Mesothelial cell of epicardium (in vitro differentiated cells): ENCODE measurements around the gene BEND6. TPM values are rescaled to one million over a fixed set of nuclear protein-coding genes. Genes with fewer than 3 reads are reported as not detected.
"Not testable (repeated sequence)": the region's sequence is repeated elsewhere in the genome, so short reads cannot be mapped to it uniquely, and the experiment has no call there.

ENCODE experiments used
- DNase-seq, 2 experiments: peaks; one replicate each; pipeline ENCODE4 v3.0.0; 2021; ENCODE audit warnings: low spot score in 2 of 2; ENCODE audit not compliant: unreplicated experiment in 2 of 2
- H3K27ac Mint-ChIP-seq: 2 replicates; pipeline ENCODE4 v1.8.0; 2021; ENCODE audit warnings: mixed read lengths
- H3K27me3 Mint-ChIP-seq: 2 replicates; pipeline ENCODE4 v1.8.0; 2021; ENCODE audit warnings: low read depth, mixed read lengths
- H3K36me3 Mint-ChIP-seq: 2 replicates; pipeline ENCODE4 v1.8.0; 2021; ENCODE audit warnings: mixed read lengths
- H3K4me1 Mint-ChIP-seq: 2 replicates; pipeline ENCODE4 v1.8.0; 2021; ENCODE audit warnings: mixed read lengths
- H3K4me3 Mint-ChIP-seq: 2 replicates; pipeline ENCODE4 v1.8.0; 2021; ENCODE audit warnings: mild to moderate bottlenecking, moderate library complexity, mixed read lengths
- H3K9me3 Mint-ChIP-seq: 2 replicates; pipeline ENCODE4 v1.8.0; 2021; ENCODE audit warnings: mixed read lengths
- total RNA-seq: library from RNA; stranded (reverse); gene quantifications from 3 replicates; pipeline ENCODE4 v1.2.1, GENCODE V29; 2021
- TF ChIP-seq, protein P1 (sequence below): fragments of 200-600 bp; sonication (generic); IDR thresholded peaks from one replicate; pipeline ENCODE4 v1.5.0; 2021; ENCODE audit warnings: antibody characterized with exemption; ENCODE audit not compliant: unreplicated experiment

The BEND6 gene
- total RNA-seq, 1 donor from 2014 or later = 7.6 TPM

GRCh38 chr6:57035549-57035948 lies 80.6 kb downstream of the BEND6 start:
- Mint-ChIP-seq H3K4me1 (peaks cover 15% of the 10 kb centered on the region), H3K27me3 (no peaks in the 10 kb centered on the region), H3K9me3 (no peaks in the 10 kb centered on the region), H3K4me3 (no peak overlapping the region), H3K27ac (no peak overlapping the region), H3K36me3 (no peaks in the 10 kb centered on the region)
- TF ChIP-seq, protein P1, sequence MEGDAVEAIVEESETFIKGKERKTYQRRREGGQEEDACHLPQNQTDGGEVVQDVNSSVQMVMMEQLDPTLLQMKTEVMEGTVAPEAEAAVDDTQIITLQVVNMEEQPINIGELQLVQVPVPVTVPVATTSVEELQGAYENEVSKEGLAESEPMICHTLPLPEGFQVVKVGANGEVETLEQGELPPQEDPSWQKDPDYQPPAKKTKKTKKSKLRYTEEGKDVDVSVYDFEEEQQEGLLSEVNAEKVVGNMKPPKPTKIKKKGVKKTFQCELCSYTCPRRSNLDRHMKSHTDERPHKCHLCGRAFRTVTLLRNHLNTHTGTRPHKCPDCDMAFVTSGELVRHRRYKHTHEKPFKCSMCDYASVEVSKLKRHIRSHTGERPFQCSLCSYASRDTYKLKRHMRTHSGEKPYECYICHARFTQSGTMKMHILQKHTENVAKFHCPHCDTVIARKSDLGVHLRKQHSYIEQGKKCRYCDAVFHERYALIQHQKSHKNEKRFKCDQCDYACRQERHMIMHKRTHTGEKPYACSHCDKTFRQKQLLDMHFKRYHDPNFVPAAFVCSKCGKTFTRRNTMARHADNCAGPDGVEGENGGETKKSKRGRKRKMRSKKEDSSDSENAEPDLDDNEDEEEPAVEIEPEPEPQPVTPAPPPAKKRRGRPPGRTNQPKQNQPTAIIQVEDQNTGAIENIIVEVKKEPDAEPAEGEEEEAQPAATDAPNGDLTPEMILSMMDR = no peak
- no peak for DNase-seq

DNA sequence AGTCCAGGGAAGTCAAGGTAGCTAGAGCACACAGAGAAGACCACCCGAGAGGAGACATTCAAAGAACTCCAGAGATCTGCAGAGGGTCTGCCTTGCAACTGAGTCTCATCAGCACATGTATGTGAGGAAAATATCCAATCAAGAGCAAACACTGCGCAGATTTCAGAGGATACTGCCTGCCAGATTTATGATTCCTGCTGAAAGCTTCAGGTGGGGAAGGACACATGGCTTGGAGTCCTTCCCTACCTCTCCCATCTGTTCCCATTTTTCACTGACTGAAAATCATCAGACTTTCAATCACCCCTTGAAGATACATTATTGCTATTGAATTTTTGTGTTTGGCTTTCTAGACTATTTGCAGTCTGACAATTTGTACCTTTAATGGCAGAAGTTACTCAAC lies 84.0 kb downstream of the BEND6 start:
- Mint-ChIP-seq H3K9me3 (peaks cover 7% of the 10 kb centered on the region), H3K4me1 (no peaks in the 10 kb centered on the region), H3K27me3 (peaks cover 4% of the 10 kb centered on the region), H3K27ac (no peak overlapping the region), H3K4me3 (no peak overlapping the region), H3K36me3 (no peaks in the 10 kb centered on the region)
- TF ChIP-seq, protein P1 = no peak
- DNase-seq = no peak

- H3K27me3 Mint-ChIP-seq = peaks cover 4% of the 10 kb centered on the region
- DNase-seq = no peak
- no peaks in the 10 kb centered on the region for H3K36me3 Mint-ChIP-seq
- TF ChIP-seq, protein P1 = no peak
- peaks cover 12% of the 10 kb centered on the region for H3K9me3 Mint-ChIP-seq
- H3K27ac Mint-ChIP-seq = no peak overlapping the region
- H3K4me1 Mint-ChIP-seq = no peaks in the 10 kb centered on the region
- H3K4me3 Mint-ChIP-seq = no peak overlapping the region
These were observed 85.1 kb downstream of the BEND6 start for GRCh38 chr6:57040011-57040410.

DNA sequence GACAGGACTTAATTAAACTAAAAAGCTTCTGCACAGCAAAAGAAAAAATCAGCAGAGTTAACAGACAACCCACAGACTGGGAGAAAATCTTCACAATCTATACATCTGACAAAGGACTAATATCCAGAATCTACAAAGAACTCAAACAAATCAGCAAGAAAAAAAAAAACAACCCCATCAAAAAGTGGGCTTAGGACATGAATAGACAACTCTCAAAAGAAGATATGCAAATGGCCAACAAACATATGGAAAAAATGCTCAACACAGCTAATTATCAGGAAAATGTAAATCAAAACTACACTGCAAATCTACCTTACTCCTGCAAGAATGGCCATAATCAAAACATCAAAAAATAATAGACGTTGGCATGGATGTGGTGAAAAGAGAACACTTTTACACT lies 89.2 kb downstream of the BEND6 start:
- H3K4me3 Mint-ChIP-seq, H3K27me3 Mint-ChIP-seq, DNase-seq, H3K27ac Mint-ChIP-seq, H3K36me3 Mint-ChIP-seq: not testable (repeated sequence)
- peaks cover 12% of the 10 kb centered on the region for H3K9me3 Mint-ChIP-seq
- peaks cover 18% of the 10 kb centered on the region for H3K4me1 Mint-ChIP-seq

GRCh38 chr6:57044568-57044967 lies 89.7 kb downstream of the BEND6 start:
- Mint-ChIP-seq H3K4me3 (no peak overlapping the region), H3K27ac (no peak overlapping the region), H3K36me3 (peaks cover 6% of the 10 kb centered on the region), H3K4me1 (peaks cover 22% of the 10 kb centered on the region), H3K9me3 (peaks cover 12% of the 10 kb centered on the region), H3K27me3 (peaks cover 4% of the 10 kb centered on the region)
- TF ChIP-seq, protein P1 = no peak
- no peak for DNase-seq

- peak; percentile 67 to 84 for DNase-seq
- peaks cover 20% of the 10 kb centered on the region for H3K36me3 Mint-ChIP-seq
- peaks cover 24% of the 10 kb centered on the region for H3K4me1 Mint-ChIP-seq
- H3K27ac Mint-ChIP-seq = peak within 1 kb of the TSS; percentile 98
- H3K4me3 Mint-ChIP-seq = peak within 1 kb of the TSS; percentile 93
- H3K27me3 Mint-ChIP-seq = not testable (repeated sequence)
- peaks cover 12% of the 10 kb centered on the region for H3K9me3 Mint-ChIP-seq
These were observed 91.7 kb downstream of the BEND6 start, which contains the start of gene KIAA1586 for GRCh38 chr6:57046332-57047256. Gene KIAA1586 (plus strand): TSS chr6:57046693. CDS start chr6:57046756, 63 bp downstream.

GRCh38 chr6:57047257-57047585 lies 92.3 kb downstream of the BEND6 start:
- not testable (repeated sequence) for H3K27me3 Mint-ChIP-seq
- H3K36me3 Mint-ChIP-seq = peaks cover 22% of the 10 kb centered on the region

GRCh38 chr6:57047859-57048258 lies 93.0 kb downstream of the BEND6 start:
- not testable (repeated sequence) for DNase-seq, H3K27me3 Mint-ChIP-seq
- peaks cover 12% of the 10 kb centered on the region for H3K9me3 Mint-ChIP-seq
- peak overlapping the region; percentile 84 for H3K27ac Mint-ChIP-seq
- peaks cover 25% of the 10 kb centered on the region for H3K36me3 Mint-ChIP-seq
- H3K4me3 Mint-ChIP-seq = peak overlapping the region; percentile 55
- peaks cover 24% of the 10 kb centered on the region for H3K4me1 Mint-ChIP-seq

More at GRCh38 chr6:57047257-57047585, 92.3 kb downstream of the BEND6 start:
- not testable (repeated sequence) for H3K4me3 Mint-ChIP-seq, DNase-seq, H3K27ac Mint-ChIP-seq
- Mint-ChIP-seq H3K4me1 (peaks cover 24% of the 10 kb centered on the region), H3K9me3 (peaks cover 12% of the 10 kb centered on the region)
